Gastrocnemius medialis (tissue), 4 donors: Measurements from ENCODE around the gene ZNF408. TPM values are rescaled to one million over a fixed set of nuclear protein-coding genes. Genes with fewer than 3 reads are reported as not detected.
"Not testable (repeated sequence)": the region's sequence is repeated elsewhere in the genome, so short reads cannot be mapped to it uniquely, and the experiment has no call there.

Experiments used
- ATAC-seq, 2 donors: fragments of 150-250 bp; one replicate each; pipeline ENCODE4 v1.9.1; 2016
- DNase-seq, 2 donors: peaks; one replicate each; pipeline ENCODE4 v3.0.0-alpha.2; 2019
- H3K27ac ChIP-seq, 4 donors: fragments of 200-600 bp; sonication (generic); 1 replicate in 1 of 4; 2 replicates in 3 of 4; pipeline ENCODE4 v1.5.1; 2016 to 2018; ENCODE audit warnings: mild to moderate bottlenecking in 2 of 4, moderate library complexity in 1 of 4
- H3K27me3 ChIP-seq, 3 donors: fragments of 200-600 bp; sonication (generic) in 2 of 3; 1 replicate in 1 of 3; 2 replicates in 2 of 3; pipeline versions ENCODE4 v1.5.1 to v1.6.0; 2016 to 2019; ENCODE audit warnings: mild to moderate bottlenecking in 1 of 3, moderate library complexity in 1 of 3
- H3K36me3 ChIP-seq, 2 donors: fragments of 200-600 bp; sonication (generic) in 1 of 2; one replicate each; pipeline ENCODE4 v1.5.1; 2017 to 2018
- H3K4me1 ChIP-seq, 2 donors: fragments of 200-600 bp; sonication (generic) in 1 of 2; one replicate each; pipeline ENCODE4 v1.5.1; 2016 to 2017; ENCODE audit warnings: mild to moderate bottlenecking in 2 of 2
- H3K4me3 ChIP-seq, 4 donors: fragments of 200-600 bp; sonication (generic) in 3 of 4; 1 replicate in 1 of 4; 2 replicates in 3 of 4; pipeline ENCODE4 v1.5.1; 2016 to 2019; ENCODE audit warnings: mild to moderate bottlenecking in 2 of 4
- H3K9me3 ChIP-seq, 3 donors: fragments of 200-600 bp; sonication (generic) in 2 of 3; 1 replicate in 1 of 3; 2 replicates in 2 of 3; pipeline ENCODE4 v1.5.1; 2016 to 2019
- CTCF ChIP-seq, 5 experiments: fragments of 450-650 bp in 3 of 5; fragments of 200-600 bp in 2 of 5; sonication (generic) in 2 of 5; IDR thresholded peaks in 4 of 5; conservative IDR thresholded peaks in 1 of 5; 1 replicate in 4 of 5; 2 replicates in 1 of 5; pipeline ENCODE4 v1.5.1; 2016 to 2019; ENCODE audit warnings: antibody characterized with exemption in 5 of 5, mild to moderate bottlenecking in 3 of 5, moderate library complexity in 3 of 5
- POLR2A ChIP-seq, 2 donors: fragments of 450-650 bp; IDR thresholded peaks; one replicate each; pipeline ENCODE4 v1.6.1; 2017; ENCODE audit warnings: antibody characterized with exemption in 2 of 2, mild to moderate bottlenecking in 2 of 2, moderate library complexity in 2 of 2
- in situ Hi-C, 4 donors: fragments of 200-750 bp; cut with MboI; loops; one replicate each; pipeline versions ENCODE4 v1.15.0 to v1.8.0; 2017; ENCODE audit warnings: low sequenced_read_pairs in 4 of 4
- intact Hi-C: fragments of 100-400 bp; cut with DNase I; formaldehyde crosslinking; loops from one replicate; pipeline ENCODE4 v1.15.1; 2023; ENCODE audit warnings: low total_unique reads
- total RNA-seq, 4 donors: library from RNA; depleted of rRNA; stranded (reverse); fragments of >200 nt; gene quantifications; one replicate each; pipeline versions ENCODE4 v1.1.0 to v1.2.3, GENCODE V29; 2016

The ZNF408 gene
- total RNA-seq, 4 donors from 2014 or later, result 17.7 to 25.2 (median 19.3) TPM

GRCh38 chr11:46698597-46698996 lies 2.2 kb upstream of the ZNF408 start:
- in situ Hi-C loops, result no loop called here
- H3K4me1 ChIP-seq, result peaks cover 69 to 70% of the 10 kb centered on the region in 2 donors

GRCh38 chr11:46701078-46701654 lies 335 bp downstream of the ZNF408 start:
- Histone ChIP-seq H3K36me3 (peaks cover 0 to 42% of the 10 kb centered on the region in 2 donors), H3K4me1 (peaks cover 53 to 55% of the 10 kb centered on the region in 2 donors), H3K4me3 (peak overlapping the region; percentile 70 to 99 (median 93)), H3K9me3 (no peaks in the 10 kb centered on the region), H3K27ac (peak overlapping the region; percentile 88 to 100 (median 94)), H3K27me3 (no peaks in the 10 kb centered on the region)
- no peak for ATAC-seq
- intact Hi-C loops (loop anchor here (5.0 to 10.0 kb wide), 2 partner anchors 339 to 474 kb away; partner anchors contain the start of gene ARFGAP2), in situ Hi-C loops (no loop called here)
- no peak for TF ChIP-seq POLR2A (IDR thresholded peaks at IDR 0.05)
- TF ChIP-seq CTCF (IDR thresholded peaks at IDR 0.05 in 4 of 5, conservative IDR thresholded peaks at IDR 0.05 in 1 of 5), result no peak
- DNase-seq, result no peak

More at GRCh38 chr11:46698597-46698996, 2.2 kb upstream of the ZNF408 start:
- H3K4me3 ChIP-seq, result peak overlapping the region in 1 of 4 donors; percentile 91
- peaks cover 0 to 40% of the 10 kb centered on the region in 2 donors for H3K36me3 ChIP-seq
- DNase-seq, result no peak
- H3K27ac ChIP-seq, result peak overlapping the region; percentile 74 to 92 (median 81)
- no peak for ATAC-seq
- intact Hi-C loops, result no loop called here
- H3K9me3 ChIP-seq, result no peaks in the 10 kb centered on the region
- no peak for TF ChIP-seq POLR2A (IDR thresholded peaks at IDR 0.05)
- TF ChIP-seq CTCF (IDR thresholded peaks at IDR 0.05 in 4 of 5, conservative IDR thresholded peaks at IDR 0.05 in 1 of 5), result no peak
- no peaks in the 10 kb centered on the region for H3K27me3 ChIP-seq

- no peak for TF ChIP-seq CTCF (IDR thresholded peaks at IDR 0.05 in 4 of 5, conservative IDR thresholded peaks at IDR 0.05 in 1 of 5)
- no peak for TF ChIP-seq POLR2A (IDR thresholded peaks at IDR 0.05)
Observed at GRCh38 chr11:46705070-46705688, 4.3 kb downstream of the ZNF408 start.

GRCh38 chr11:46706886-46707285 lies 6.1 kb downstream of the ZNF408 start:
- H3K4me3 ChIP-seq, result no peak overlapping the region
- TF ChIP-seq CTCF (IDR thresholded peaks at IDR 0.05 in 4 of 5, conservative IDR thresholded peaks at IDR 0.05 in 1 of 5) (no peak), POLR2A (IDR thresholded peaks at IDR 0.05) (no peak)
- H3K36me3 ChIP-seq, result peaks cover 0 to 51% of the 10 kb centered on the region in 2 donors
- H3K9me3 ChIP-seq, result no peaks in the 10 kb centered on the region
- in situ Hi-C loops, result no loop called here
- ATAC-seq, result no peak
- intact Hi-C loops, result loop anchor here (10.0 kb wide), 1 partner anchor 468 kb away; the partner anchor contains the start of gene ARFGAP2
- peaks cover 20 to 29% of the 10 kb centered on the region in 2 donors for H3K4me1 ChIP-seq
- H3K27me3 ChIP-seq, result no peaks in the 10 kb centered on the region
- no peak for DNase-seq
- H3K27ac ChIP-seq, result peak overlapping the region in 2 of 4 donors; percentile 18 to 52

More at GRCh38 chr11:46705070-46705688, 4.3 kb downstream of the ZNF408 start:
- ATAC-seq (no peak), DNase-seq (no peak)
- Histone ChIP-seq H3K4me1 (peaks cover 14 to 20% of the 10 kb centered on the region in 2 donors), H3K36me3 (peaks cover 0 to 52% of the 10 kb centered on the region in 2 donors), H3K4me3 (no peak overlapping the region), H3K27ac (no peak overlapping the region), H3K9me3 (no peaks in the 10 kb centered on the region), H3K27me3 (no peaks in the 10 kb centered on the region)
- intact Hi-C loops, result loop anchor here (10.0 kb wide), 1 partner anchor 470 kb away; the partner anchor contains the start of gene ARFGAP2
- in situ Hi-C loops, result no loop called here

- intact Hi-C loops, result loop anchor here (10.0 kb wide), 1 partner anchor 465 kb away; the partner anchor contains the start of gene ARFGAP2
- Histone ChIP-seq H3K4me1 (peaks cover 20 to 39% of the 10 kb centered on the region in 2 donors), H3K36me3 (peaks cover 0 to 28% of the 10 kb centered on the region in 2 donors), H3K27ac (peak overlapping the region; percentile 84 to 100 (median 98))
- H3K27me3 ChIP-seq, H3K9me3 ChIP-seq, DNase-seq, ATAC-seq, H3K4me3 ChIP-seq, in situ Hi-C loops: not testable (repeated sequence)
Observed at GRCh38 chr11:46709351-46709750, 8.5 kb downstream of the ZNF408 start.
